Measurements from ENCODE around the gene PROSER3. TPM values are rescaled to one million over a fixed set of nuclear protein-coding genes. Genes with fewer than 3 reads are reported as not detected.

PROSER3 gene
- polyA plus RNA-seq, 1 donor (not counting 4 experiments of a cell fraction or from before 2014, with no cell fraction given): 5.5 TPM

- FAIRE-seq (no peak), DNase-seq (ENCODE audit: low read depth, low spot score) (no peak)
- dilution Hi-C loops (cut with MboI; ENCODE audit: extremely low pct_ligation_motif_present, low sequenced_read_pairs): no loop called here
- Histone ChIP-seq H3K9me3 (ENCODE audit: control insufficient read depth, low read depth, low read length) (no peaks in the 10 kb centered on the region), H2AFZ (ENCODE audit: control insufficient read depth, low read length) (no peak overlapping the region), H3K27ac (ENCODE audit: control insufficient read depth, insufficient read depth, low read length) (no peak overlapping the region), H3K9ac (ENCODE audit: control insufficient read depth, extremely low read depth, insufficient read depth, low read length) (no peak overlapping the region), H3K79me2 (ENCODE audit: control insufficient read depth, insufficient read depth, low read length) (no peaks in the 10 kb centered on the region), H4K20me1 (ENCODE audit: control insufficient read depth, extremely low read depth, insufficient read depth, low read length) (peaks cover 6% of the 10 kb centered on the region), H3K36me3 (ENCODE audit: control insufficient read depth in 2 of 2, extremely low read depth in 1 of 2, insufficient read depth in 2 of 2, low read length in 2 of 2) (peaks cover 41 to 53% of the 10 kb centered on the region in 2 experiments), H3K27me3 (ENCODE audit: control insufficient read depth, extremely low read depth, insufficient read depth, low read length) (no peaks in the 10 kb centered on the region), H3K9me1 (ENCODE audit: control insufficient read depth, extremely low read depth, insufficient read depth, low read length) (no peaks in the 10 kb centered on the region), H3K4me2 (ENCODE audit: control insufficient read depth, extremely low read depth, insufficient read depth, low read depth, low read length) (no peak overlapping the region), H3K4me1 (ENCODE audit: control insufficient read depth, extremely low read depth, insufficient read depth, low read length) (peaks cover 8% of the 10 kb centered on the region), H3K4me3 (ENCODE audit: control insufficient read depth in 2 of 3, extremely low read depth in 1 of 3, insufficient read depth in 2 of 3, low read depth in 1 of 3, low read length in 3 of 3) (no peak overlapping the region)
- TF ChIP-seq EZH2 (IDR thresholded peaks at IDR 0.05; ENCODE audit: low read length): no peak
- TF ChIP-seq, protein P1, sequence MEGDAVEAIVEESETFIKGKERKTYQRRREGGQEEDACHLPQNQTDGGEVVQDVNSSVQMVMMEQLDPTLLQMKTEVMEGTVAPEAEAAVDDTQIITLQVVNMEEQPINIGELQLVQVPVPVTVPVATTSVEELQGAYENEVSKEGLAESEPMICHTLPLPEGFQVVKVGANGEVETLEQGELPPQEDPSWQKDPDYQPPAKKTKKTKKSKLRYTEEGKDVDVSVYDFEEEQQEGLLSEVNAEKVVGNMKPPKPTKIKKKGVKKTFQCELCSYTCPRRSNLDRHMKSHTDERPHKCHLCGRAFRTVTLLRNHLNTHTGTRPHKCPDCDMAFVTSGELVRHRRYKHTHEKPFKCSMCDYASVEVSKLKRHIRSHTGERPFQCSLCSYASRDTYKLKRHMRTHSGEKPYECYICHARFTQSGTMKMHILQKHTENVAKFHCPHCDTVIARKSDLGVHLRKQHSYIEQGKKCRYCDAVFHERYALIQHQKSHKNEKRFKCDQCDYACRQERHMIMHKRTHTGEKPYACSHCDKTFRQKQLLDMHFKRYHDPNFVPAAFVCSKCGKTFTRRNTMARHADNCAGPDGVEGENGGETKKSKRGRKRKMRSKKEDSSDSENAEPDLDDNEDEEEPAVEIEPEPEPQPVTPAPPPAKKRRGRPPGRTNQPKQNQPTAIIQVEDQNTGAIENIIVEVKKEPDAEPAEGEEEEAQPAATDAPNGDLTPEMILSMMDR (optimal IDR thresholded peaks at IDR 0.05 in 1 of 3, IDR thresholded peaks at IDR 0.05 in 1 of 3, conservative IDR thresholded peaks at IDR 0.05 in 1 of 3; ENCODE audit: extremely low read depth in 1 of 3, insufficient read depth in 2 of 3, low read length in 3 of 3): peak; percentile 27 to 34 (median 33)
Observed at GRCh38 chr19:35736913-35737886, 20.8 kb upstream of the PROSER3 start.

- DNase-seq (ENCODE audit: low read depth, low spot score) (no peak), FAIRE-seq (no peak)
Observed at GRCh38 chr19:35738021-35738886, 19.7 kb upstream of the PROSER3 start.

More at GRCh38 chr19:35738021-35738886, 19.7 kb upstream of the PROSER3 start:
- Histone ChIP-seq H3K36me3 (ENCODE audit: control insufficient read depth in 2 of 2, extremely low read depth in 1 of 2, insufficient read depth in 2 of 2, low read length in 2 of 2) (peaks cover 41 to 47% of the 10 kb centered on the region in 2 experiments), H3K4me2 (ENCODE audit: control insufficient read depth, extremely low read depth, insufficient read depth, low read depth, low read length) (no peak overlapping the region), H4K20me1 (ENCODE audit: control insufficient read depth, extremely low read depth, insufficient read depth, low read length) (peaks cover 6% of the 10 kb centered on the region), H3K9ac (ENCODE audit: control insufficient read depth, extremely low read depth, insufficient read depth, low read length) (no peak overlapping the region), H3K4me1 (ENCODE audit: control insufficient read depth, extremely low read depth, insufficient read depth, low read length) (peaks cover 8% of the 10 kb centered on the region), H3K27me3 (ENCODE audit: control insufficient read depth, extremely low read depth, insufficient read depth, low read length) (no peaks in the 10 kb centered on the region), H3K79me2 (ENCODE audit: control insufficient read depth, insufficient read depth, low read length) (no peaks in the 10 kb centered on the region), H3K9me3 (ENCODE audit: control insufficient read depth, low read depth, low read length) (no peaks in the 10 kb centered on the region), H3K9me1 (ENCODE audit: control insufficient read depth, extremely low read depth, insufficient read depth, low read length) (no peaks in the 10 kb centered on the region), H2AFZ (ENCODE audit: control insufficient read depth, low read length) (no peak overlapping the region), H3K4me3 (ENCODE audit: control insufficient read depth in 2 of 3, extremely low read depth in 1 of 3, insufficient read depth in 2 of 3, low read depth in 1 of 3, low read length in 3 of 3) (no peak overlapping the region), H3K27ac (ENCODE audit: control insufficient read depth, insufficient read depth, low read length) (no peak overlapping the region)
- TF ChIP-seq EZH2 (IDR thresholded peaks at IDR 0.05; ENCODE audit: low read length): no peak
- TF ChIP-seq, protein P1 (optimal IDR thresholded peaks at IDR 0.05 in 1 of 3, IDR thresholded peaks at IDR 0.05 in 1 of 3, conservative IDR thresholded peaks at IDR 0.05 in 1 of 3; ENCODE audit: extremely low read depth in 1 of 3, insufficient read depth in 2 of 3, low read length in 3 of 3): no peak
- dilution Hi-C loops (cut with MboI; ENCODE audit: extremely low pct_ligation_motif_present, low sequenced_read_pairs): no loop called here

All from keratinocyte (primary cell).